Measurements from ENCODE around the gene RDM1.

Gene RDM1

DNA sequence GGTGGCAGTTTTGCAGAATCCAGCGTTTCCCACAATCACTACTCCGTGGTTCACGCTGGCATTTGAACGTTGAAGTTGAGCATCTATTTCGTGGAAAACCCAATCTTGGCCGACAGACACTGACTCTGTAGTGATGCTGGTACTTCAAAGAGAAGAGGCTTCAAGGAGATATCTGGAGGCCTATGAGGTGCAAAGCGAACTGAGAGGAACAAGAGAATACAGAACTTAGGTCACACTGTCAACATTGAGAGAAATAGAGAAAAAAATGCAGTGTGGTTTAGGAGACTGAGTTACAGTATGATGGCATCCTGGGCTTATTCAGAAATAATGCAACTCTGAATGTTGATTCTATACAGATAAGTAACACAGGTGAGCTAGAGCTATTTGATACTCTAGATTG is 34.7 kb upstream of the RDM1 start:
- H3K27ac ChIP-seq (ENCODE audit: poor library complexity, severe bottlenecking) = no peak overlapping the region
- H3K27me3 ChIP-seq (ENCODE audit: insufficient read depth, poor library complexity, severe bottlenecking) = no peaks in the 10 kb centered on the region
- no peak overlapping the region for H3K4me3 ChIP-seq (ENCODE audit: severe bottlenecking)
- H3K9me3 ChIP-seq (ENCODE audit: severe bottlenecking) = no peaks in the 10 kb centered on the region
- TF ChIP-seq, protein P1, sequence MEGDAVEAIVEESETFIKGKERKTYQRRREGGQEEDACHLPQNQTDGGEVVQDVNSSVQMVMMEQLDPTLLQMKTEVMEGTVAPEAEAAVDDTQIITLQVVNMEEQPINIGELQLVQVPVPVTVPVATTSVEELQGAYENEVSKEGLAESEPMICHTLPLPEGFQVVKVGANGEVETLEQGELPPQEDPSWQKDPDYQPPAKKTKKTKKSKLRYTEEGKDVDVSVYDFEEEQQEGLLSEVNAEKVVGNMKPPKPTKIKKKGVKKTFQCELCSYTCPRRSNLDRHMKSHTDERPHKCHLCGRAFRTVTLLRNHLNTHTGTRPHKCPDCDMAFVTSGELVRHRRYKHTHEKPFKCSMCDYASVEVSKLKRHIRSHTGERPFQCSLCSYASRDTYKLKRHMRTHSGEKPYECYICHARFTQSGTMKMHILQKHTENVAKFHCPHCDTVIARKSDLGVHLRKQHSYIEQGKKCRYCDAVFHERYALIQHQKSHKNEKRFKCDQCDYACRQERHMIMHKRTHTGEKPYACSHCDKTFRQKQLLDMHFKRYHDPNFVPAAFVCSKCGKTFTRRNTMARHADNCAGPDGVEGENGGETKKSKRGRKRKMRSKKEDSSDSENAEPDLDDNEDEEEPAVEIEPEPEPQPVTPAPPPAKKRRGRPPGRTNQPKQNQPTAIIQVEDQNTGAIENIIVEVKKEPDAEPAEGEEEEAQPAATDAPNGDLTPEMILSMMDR (IDR thresholded peaks at IDR 0.05; ENCODE audit: poor library complexity, severe bottlenecking) = no peak
- H3K4me1 ChIP-seq (ENCODE audit: insufficient read depth, poor library complexity, severe bottlenecking) = no peaks in the 10 kb centered on the region
- ATAC-seq (ENCODE audit: low read depth) (no peak), DNase-seq (ENCODE audit: low spot score) (no peak)
- no peaks in the 10 kb centered on the region for H3K36me3 ChIP-seq (ENCODE audit: low read depth)

DNA sequence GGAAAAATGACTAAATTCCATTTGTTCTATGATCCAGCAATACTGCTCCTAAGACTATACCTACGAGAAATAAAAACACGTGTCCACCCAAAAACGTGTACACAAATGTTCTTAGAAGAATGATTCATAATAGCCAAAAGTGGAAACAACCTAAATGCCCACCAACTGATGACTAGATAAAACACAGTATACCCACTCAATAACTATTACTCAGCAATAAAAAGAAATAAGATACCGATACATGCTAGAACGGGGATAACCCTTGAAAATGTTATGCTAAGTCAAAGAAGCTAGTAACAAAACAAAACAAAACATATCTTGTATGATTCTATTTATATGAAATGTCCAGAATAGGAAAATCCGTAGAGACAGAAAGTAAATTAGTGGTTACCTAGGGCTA is 33.1 kb upstream of the RDM1 start:
- DNase-seq (ENCODE audit: low spot score) (no peak), ATAC-seq (ENCODE audit: low read depth) (no peak)
- no peaks in the 10 kb centered on the region for H3K9me3 ChIP-seq (ENCODE audit: severe bottlenecking)
- TF ChIP-seq, protein P1 (IDR thresholded peaks at IDR 0.05; ENCODE audit: poor library complexity, severe bottlenecking) = no peak
- no peak overlapping the region for H3K27ac ChIP-seq (ENCODE audit: poor library complexity, severe bottlenecking)
- H3K4me1 ChIP-seq (ENCODE audit: insufficient read depth, poor library complexity, severe bottlenecking) = no peaks in the 10 kb centered on the region
- H3K27me3 ChIP-seq (ENCODE audit: insufficient read depth, poor library complexity, severe bottlenecking) = no peaks in the 10 kb centered on the region
- no peaks in the 10 kb centered on the region for H3K36me3 ChIP-seq (ENCODE audit: low read depth)
- no peak overlapping the region for H3K4me3 ChIP-seq (ENCODE audit: severe bottlenecking)

DNA sequence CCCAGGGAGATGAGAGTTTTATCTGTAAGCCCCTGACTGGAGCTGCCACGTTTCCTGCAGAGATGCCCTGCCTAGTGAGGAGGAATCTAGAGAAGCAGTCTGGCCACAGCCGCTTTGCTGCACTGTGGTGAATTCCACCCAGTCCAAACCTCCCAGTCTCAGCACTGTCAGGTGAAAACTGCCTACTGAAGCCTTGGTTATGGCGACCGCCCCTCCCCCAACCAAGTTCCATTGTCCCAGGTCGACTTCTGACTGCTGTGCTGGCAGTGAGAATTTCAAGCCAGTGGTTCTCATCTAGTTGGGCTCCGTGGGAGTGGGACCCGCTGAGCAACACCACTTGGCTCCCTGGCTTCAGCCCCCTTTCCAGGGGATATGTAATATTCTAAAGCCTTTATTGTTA is 23.1 kb upstream of the RDM1 start:
- no peak for ATAC-seq (ENCODE audit: low read depth)
- no peak for DNase-seq (ENCODE audit: low spot score)
- TF ChIP-seq, protein P1 (IDR thresholded peaks at IDR 0.05; ENCODE audit: poor library complexity, severe bottlenecking) = no peak
- H3K27ac ChIP-seq (ENCODE audit: poor library complexity, severe bottlenecking) = no peak overlapping the region
- H3K9me3 ChIP-seq (ENCODE audit: severe bottlenecking) = no peaks in the 10 kb centered on the region
- H3K27me3 ChIP-seq (ENCODE audit: insufficient read depth, poor library complexity, severe bottlenecking) = peaks cover 6% of the 10 kb centered on the region
- no peak overlapping the region for H3K4me3 ChIP-seq (ENCODE audit: severe bottlenecking)
- no peaks in the 10 kb centered on the region for H3K36me3 ChIP-seq (ENCODE audit: low read depth)
- no peaks in the 10 kb centered on the region for H3K4me1 ChIP-seq (ENCODE audit: insufficient read depth, poor library complexity, severe bottlenecking)

DNA sequence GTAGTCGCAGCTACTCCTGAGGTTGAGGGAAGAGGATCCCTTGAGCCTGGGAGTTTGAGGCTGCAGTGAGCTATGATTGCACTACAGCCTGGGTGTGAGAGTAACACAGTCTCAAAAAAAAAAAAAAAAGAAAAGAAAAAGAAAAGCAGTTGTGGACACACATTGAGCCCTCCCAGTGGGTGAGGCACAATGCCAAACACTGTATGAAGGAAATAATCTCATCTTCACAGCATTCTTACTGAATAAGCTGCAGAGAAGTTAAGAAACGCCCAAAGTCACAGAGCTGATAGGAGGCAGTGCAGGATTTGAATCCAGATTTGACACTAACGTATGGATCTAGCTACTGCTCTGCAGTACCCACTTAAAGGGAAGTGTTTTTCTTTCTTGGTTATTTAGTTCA is 18.8 kb upstream of the RDM1 start:
- H3K4me3 ChIP-seq (ENCODE audit: severe bottlenecking) = no peak overlapping the region
- TF ChIP-seq, protein P1 (IDR thresholded peaks at IDR 0.05; ENCODE audit: poor library complexity, severe bottlenecking) = no peak
- no peaks in the 10 kb centered on the region for H3K27me3 ChIP-seq (ENCODE audit: insufficient read depth, poor library complexity, severe bottlenecking)
- H3K4me1 ChIP-seq (ENCODE audit: insufficient read depth, poor library complexity, severe bottlenecking) = peaks cover 3% of the 10 kb centered on the region
- H3K36me3 ChIP-seq (ENCODE audit: low read depth) = no peaks in the 10 kb centered on the region
- ATAC-seq (ENCODE audit: low read depth) (no peak), DNase-seq (ENCODE audit: low spot score) (no peak)
- no peak overlapping the region for H3K27ac ChIP-seq (ENCODE audit: poor library complexity, severe bottlenecking)
- no peaks in the 10 kb centered on the region for H3K9me3 ChIP-seq (ENCODE audit: severe bottlenecking)

DNA sequence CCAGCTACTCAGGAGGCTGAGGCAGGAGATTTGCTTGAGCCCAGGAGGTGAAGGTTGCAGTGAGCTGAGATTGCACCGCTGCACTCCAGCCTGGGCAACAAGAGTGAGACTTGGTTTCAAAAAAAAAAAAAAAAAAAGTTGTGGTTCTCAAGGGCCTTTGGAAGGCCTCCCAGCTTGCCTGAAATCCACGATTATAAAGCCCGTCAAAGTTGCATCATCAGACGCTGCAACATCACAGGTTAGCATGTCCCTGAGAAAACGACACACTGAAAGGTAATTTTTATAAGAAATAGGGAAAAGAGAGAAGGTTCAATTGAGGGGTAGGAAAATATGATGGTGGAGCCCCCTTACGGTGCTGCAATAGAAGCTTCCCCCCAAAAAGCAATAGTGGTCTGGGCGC is 17.5 kb upstream of the RDM1 start:
- no peaks in the 10 kb centered on the region for H3K36me3 ChIP-seq (ENCODE audit: low read depth)
- no peak overlapping the region for H3K27ac ChIP-seq (ENCODE audit: poor library complexity, severe bottlenecking)
- no peak overlapping the region for H3K4me3 ChIP-seq (ENCODE audit: severe bottlenecking)
- ATAC-seq (ENCODE audit: low read depth) (no peak), DNase-seq (ENCODE audit: low spot score) (no peak)
- H3K9me3 ChIP-seq (ENCODE audit: severe bottlenecking) = no peaks in the 10 kb centered on the region
- TF ChIP-seq, protein P1 (IDR thresholded peaks at IDR 0.05; ENCODE audit: poor library complexity, severe bottlenecking) = no peak
- H3K4me1 ChIP-seq (ENCODE audit: insufficient read depth, poor library complexity, severe bottlenecking) = peaks cover 3% of the 10 kb centered on the region
- no peaks in the 10 kb centered on the region for H3K27me3 ChIP-seq (ENCODE audit: insufficient read depth, poor library complexity, severe bottlenecking)
